ENCODE measurements around the gene KCNAB1.
"Not testable (repeated sequence)": the region's sequence is repeated elsewhere in the genome, so short reads cannot be mapped to it uniquely, and the experiment has no call there.

The KCNAB1 gene

GRCh38 chr3:156559321-156559720, 438.9 kb downstream of the KCNAB1 start:
- Histone ChIP-seq H3K27ac (ENCODE audit: low read depth, low read length) (no peak overlapping the region), H3K9ac (ENCODE audit: low read depth in 1 of 2, low read length in 2 of 2) (no peak overlapping the region), H3K9me3 (ENCODE audit: control insufficient read depth in 1 of 2, low read length in 2 of 2) (no peaks in the 10 kb centered on the region), H3K4me1 (ENCODE audit: control insufficient read depth in 1 of 2, insufficient read depth in 2 of 2, low read length in 2 of 2) (no peaks in the 10 kb centered on the region), H3K36me3 (ENCODE audit: control insufficient read depth in 1 of 2, insufficient read depth in 2 of 2, low read length in 2 of 2) (no peaks in the 10 kb centered on the region), H3K4me3 (ENCODE audit: low read depth in 1 of 2, low read length in 2 of 2) (no peak overlapping the region), H3K27me3 (ENCODE audit: control insufficient read depth in 1 of 2, insufficient read depth in 2 of 2, low read length in 2 of 2) (no peaks in the 10 kb centered on the region)

- no peak overlapping the region for H3K9ac ChIP-seq (ENCODE audit: low read depth in 1 of 2, low read length in 2 of 2)
- H3K4me1 ChIP-seq (ENCODE audit: control insufficient read depth in 1 of 2, insufficient read depth in 2 of 2, low read length in 2 of 2): no peaks in the 10 kb centered on the region
- H3K36me3 ChIP-seq (ENCODE audit: control insufficient read depth in 1 of 2, insufficient read depth in 2 of 2, low read length in 2 of 2): no peaks in the 10 kb centered on the region
- no peaks in the 10 kb centered on the region for H3K9me3 ChIP-seq (ENCODE audit: control insufficient read depth in 1 of 2, low read length in 2 of 2)
- no peak overlapping the region for H3K4me3 ChIP-seq (ENCODE audit: low read depth in 1 of 2, low read length in 2 of 2)
- no peak overlapping the region for H3K27ac ChIP-seq (ENCODE audit: low read depth, low read length)
- H3K27me3 ChIP-seq (ENCODE audit: control insufficient read depth in 1 of 2, insufficient read depth in 2 of 2, low read length in 2 of 2): no peaks in the 10 kb centered on the region
Observed at GRCh38 chr3:156561533-156561932, 441.2 kb downstream of the KCNAB1 start.

- not testable (repeated sequence) for H3K27ac ChIP-seq (ENCODE audit: low read depth, low read length); H3K36me3 ChIP-seq (ENCODE audit: control insufficient read depth in 1 of 2, insufficient read depth in 2 of 2, low read length in 2 of 2); H3K9me3 ChIP-seq (ENCODE audit: control insufficient read depth in 1 of 2, low read length in 2 of 2); H3K4me3 ChIP-seq (ENCODE audit: low read depth in 1 of 2, low read length in 2 of 2); H3K9ac ChIP-seq (ENCODE audit: low read depth in 1 of 2, low read length in 2 of 2); H3K4me1 ChIP-seq (ENCODE audit: control insufficient read depth in 1 of 2, insufficient read depth in 2 of 2, low read length in 2 of 2); H3K27me3 ChIP-seq (ENCODE audit: control insufficient read depth in 1 of 2, insufficient read depth in 2 of 2, low read length in 2 of 2)
Observed at GRCh38 chr3:156562486-156562885, 442.1 kb downstream of the KCNAB1 start.

- H3K9ac ChIP-seq (ENCODE audit: low read depth in 1 of 2, low read length in 2 of 2): no peak overlapping the region
- no peaks in the 10 kb centered on the region for H3K27me3 ChIP-seq (ENCODE audit: control insufficient read depth in 1 of 2, insufficient read depth in 2 of 2, low read length in 2 of 2)
- H3K4me1 ChIP-seq (ENCODE audit: control insufficient read depth in 1 of 2, insufficient read depth in 2 of 2, low read length in 2 of 2): no peaks in the 10 kb centered on the region
- no peaks in the 10 kb centered on the region for H3K9me3 ChIP-seq (ENCODE audit: control insufficient read depth in 1 of 2, low read length in 2 of 2)
- no peak overlapping the region for H3K4me3 ChIP-seq (ENCODE audit: low read depth in 1 of 2, low read length in 2 of 2)
- no peaks in the 10 kb centered on the region for H3K36me3 ChIP-seq (ENCODE audit: control insufficient read depth in 1 of 2, insufficient read depth in 2 of 2, low read length in 2 of 2)
- H3K27ac ChIP-seq (ENCODE audit: low read depth, low read length): no peak overlapping the region
Observed at GRCh38 chr3:156563900-156564682, 443.7 kb downstream of the KCNAB1 start.

GRCh38 chr3:156569016-156569415, 448.6 kb downstream of the KCNAB1 start:
- H3K9ac ChIP-seq (ENCODE audit: low read depth in 1 of 2, low read length in 2 of 2); H3K9me3 ChIP-seq (ENCODE audit: control insufficient read depth in 1 of 2, low read length in 2 of 2); H3K27me3 ChIP-seq (ENCODE audit: control insufficient read depth in 1 of 2, insufficient read depth in 2 of 2, low read length in 2 of 2); H3K4me3 ChIP-seq (ENCODE audit: low read depth in 1 of 2, low read length in 2 of 2); H3K27ac ChIP-seq (ENCODE audit: low read depth, low read length); H3K36me3 ChIP-seq (ENCODE audit: control insufficient read depth in 1 of 2, insufficient read depth in 2 of 2, low read length in 2 of 2); H3K4me1 ChIP-seq (ENCODE audit: control insufficient read depth in 1 of 2, insufficient read depth in 2 of 2, low read length in 2 of 2): not testable (repeated sequence)

GRCh38 chr3:156569881-156570280, 449.5 kb downstream of the KCNAB1 start:
- H3K4me1 ChIP-seq (ENCODE audit: control insufficient read depth in 1 of 2, insufficient read depth in 2 of 2, low read length in 2 of 2); H3K4me3 ChIP-seq (ENCODE audit: low read depth in 1 of 2, low read length in 2 of 2); H3K27ac ChIP-seq (ENCODE audit: low read depth, low read length); H3K27me3 ChIP-seq (ENCODE audit: control insufficient read depth in 1 of 2, insufficient read depth in 2 of 2, low read length in 2 of 2); H3K9me3 ChIP-seq (ENCODE audit: control insufficient read depth in 1 of 2, low read length in 2 of 2); H3K9ac ChIP-seq (ENCODE audit: low read depth in 1 of 2, low read length in 2 of 2); H3K36me3 ChIP-seq (ENCODE audit: control insufficient read depth in 1 of 2, insufficient read depth in 2 of 2, low read length in 2 of 2): not testable (repeated sequence)

- no peak overlapping the region for H3K9ac ChIP-seq (ENCODE audit: low read depth in 1 of 2, low read length in 2 of 2)
Observed at GRCh38 chr3:156575641-156576040, 455.3 kb downstream of the KCNAB1 start.

GRCh38 chr3:156576051-156576450, 455.7 kb downstream of the KCNAB1 start:
- no peak overlapping the region for H3K4me3 ChIP-seq (ENCODE audit: low read depth in 1 of 2, low read length in 2 of 2)
- no peaks in the 10 kb centered on the region for H3K4me1 ChIP-seq (ENCODE audit: control insufficient read depth in 1 of 2, insufficient read depth in 2 of 2, low read length in 2 of 2)
- H3K27ac ChIP-seq (ENCODE audit: low read depth, low read length): no peak overlapping the region
- no peaks in the 10 kb centered on the region for H3K27me3 ChIP-seq (ENCODE audit: control insufficient read depth in 1 of 2, insufficient read depth in 2 of 2, low read length in 2 of 2)
- no peak overlapping the region for H3K9ac ChIP-seq (ENCODE audit: low read depth in 1 of 2, low read length in 2 of 2)
- H3K36me3 ChIP-seq (ENCODE audit: control insufficient read depth in 1 of 2, insufficient read depth in 2 of 2, low read length in 2 of 2): no peaks in the 10 kb centered on the region
- no peaks in the 10 kb centered on the region for H3K9me3 ChIP-seq (ENCODE audit: control insufficient read depth in 1 of 2, low read length in 2 of 2)

More at GRCh38 chr3:156575641-156576040, 455.3 kb downstream of the KCNAB1 start:
- Histone ChIP-seq H3K9me3 (ENCODE audit: control insufficient read depth in 1 of 2, low read length in 2 of 2) (no peaks in the 10 kb centered on the region), H3K27ac (ENCODE audit: low read depth, low read length) (no peak overlapping the region), H3K4me1 (ENCODE audit: control insufficient read depth in 1 of 2, insufficient read depth in 2 of 2, low read length in 2 of 2) (no peaks in the 10 kb centered on the region), H3K27me3 (ENCODE audit: control insufficient read depth in 1 of 2, insufficient read depth in 2 of 2, low read length in 2 of 2) (no peaks in the 10 kb centered on the region), H3K4me3 (ENCODE audit: low read depth in 1 of 2, low read length in 2 of 2) (no peak overlapping the region), H3K36me3 (ENCODE audit: control insufficient read depth in 1 of 2, insufficient read depth in 2 of 2, low read length in 2 of 2) (no peaks in the 10 kb centered on the region)

GRCh38 chr3:156576651-156577348, 456.4 kb downstream of the KCNAB1 start:
- Histone ChIP-seq H3K9ac (ENCODE audit: low read depth in 1 of 2, low read length in 2 of 2) (no peak overlapping the region), H3K27ac (ENCODE audit: low read depth, low read length) (no peak overlapping the region), H3K4me3 (ENCODE audit: low read depth in 1 of 2, low read length in 2 of 2) (no peak overlapping the region), H3K9me3 (ENCODE audit: control insufficient read depth in 1 of 2, low read length in 2 of 2) (no peaks in the 10 kb centered on the region), H3K4me1 (ENCODE audit: control insufficient read depth in 1 of 2, insufficient read depth in 2 of 2, low read length in 2 of 2) (no peaks in the 10 kb centered on the region), H3K36me3 (ENCODE audit: control insufficient read depth in 1 of 2, insufficient read depth in 2 of 2, low read length in 2 of 2) (no peaks in the 10 kb centered on the region), H3K27me3 (ENCODE audit: control insufficient read depth in 1 of 2, insufficient read depth in 2 of 2, low read length in 2 of 2) (no peaks in the 10 kb centered on the region)

- Histone ChIP-seq H3K9me3 (ENCODE audit: control insufficient read depth in 1 of 2, low read length in 2 of 2) (no peaks in the 10 kb centered on the region), H3K4me3 (ENCODE audit: low read depth in 1 of 2, low read length in 2 of 2) (no peak overlapping the region), H3K27me3 (ENCODE audit: control insufficient read depth in 1 of 2, insufficient read depth in 2 of 2, low read length in 2 of 2) (no peaks in the 10 kb centered on the region), H3K4me1 (ENCODE audit: control insufficient read depth in 1 of 2, insufficient read depth in 2 of 2, low read length in 2 of 2) (no peaks in the 10 kb centered on the region), H3K27ac (ENCODE audit: low read depth, low read length) (no peak overlapping the region), H3K36me3 (ENCODE audit: control insufficient read depth in 1 of 2, insufficient read depth in 2 of 2, low read length in 2 of 2) (no peaks in the 10 kb centered on the region), H3K9ac (ENCODE audit: low read depth in 1 of 2, low read length in 2 of 2) (no peak overlapping the region)
Observed at GRCh38 chr3:156577736-156578135, 457.4 kb downstream of the KCNAB1 start.
